NCI-H446 treated with DMSO at 0.1 percent for 48 hours (cell line): ENCODE measurements around the gene EP400.

ENCODE experiments used
- DNase-seq: peaks from one replicate; lab custom pipeline; 2025; lab: John Stamatoyannopoulos, UW

EP400 gene

DNA sequence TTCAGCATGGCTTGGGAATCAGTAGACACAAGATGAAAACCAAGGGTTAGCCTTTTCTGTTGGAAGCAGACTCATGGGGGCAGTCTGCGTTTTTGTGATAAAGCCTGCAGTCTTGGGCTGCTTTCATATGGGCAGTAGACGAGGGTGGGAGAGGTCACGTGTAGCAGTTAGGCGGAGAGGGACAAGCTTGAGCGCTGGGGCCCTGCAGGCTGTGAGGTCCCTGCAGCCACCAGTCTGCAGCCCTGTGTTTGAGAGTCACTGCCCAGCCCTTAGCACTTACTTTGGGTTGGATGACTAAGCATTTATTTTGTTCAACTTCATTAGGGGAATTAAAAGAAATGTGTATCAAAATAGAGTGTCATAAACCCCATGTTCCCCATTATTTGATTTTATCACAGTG lies 37.2 kb downstream of the EP400 start:
- no peak for DNase-seq

DNA sequence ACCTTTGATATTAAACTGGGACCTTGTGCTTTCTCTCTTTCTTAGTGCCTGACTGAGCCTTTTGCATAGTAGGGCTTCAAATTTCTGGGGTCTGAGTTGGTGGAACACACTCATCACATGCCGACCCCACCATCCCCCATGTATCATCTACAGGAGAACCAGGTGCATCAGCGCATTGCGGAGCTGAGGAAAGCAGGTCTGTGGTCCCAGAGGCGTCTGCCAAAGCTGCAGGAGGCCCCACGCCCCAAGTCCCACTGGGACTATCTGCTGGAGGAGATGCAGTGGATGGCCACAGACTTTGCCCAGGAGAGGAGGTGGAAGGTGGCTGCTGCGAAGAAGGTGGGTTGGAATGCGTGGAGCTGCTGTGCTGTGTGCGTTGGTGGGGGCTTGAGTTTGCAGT lies 37.8 kb downstream of the EP400 start:
- DNase-seq, result no peak

DNA sequence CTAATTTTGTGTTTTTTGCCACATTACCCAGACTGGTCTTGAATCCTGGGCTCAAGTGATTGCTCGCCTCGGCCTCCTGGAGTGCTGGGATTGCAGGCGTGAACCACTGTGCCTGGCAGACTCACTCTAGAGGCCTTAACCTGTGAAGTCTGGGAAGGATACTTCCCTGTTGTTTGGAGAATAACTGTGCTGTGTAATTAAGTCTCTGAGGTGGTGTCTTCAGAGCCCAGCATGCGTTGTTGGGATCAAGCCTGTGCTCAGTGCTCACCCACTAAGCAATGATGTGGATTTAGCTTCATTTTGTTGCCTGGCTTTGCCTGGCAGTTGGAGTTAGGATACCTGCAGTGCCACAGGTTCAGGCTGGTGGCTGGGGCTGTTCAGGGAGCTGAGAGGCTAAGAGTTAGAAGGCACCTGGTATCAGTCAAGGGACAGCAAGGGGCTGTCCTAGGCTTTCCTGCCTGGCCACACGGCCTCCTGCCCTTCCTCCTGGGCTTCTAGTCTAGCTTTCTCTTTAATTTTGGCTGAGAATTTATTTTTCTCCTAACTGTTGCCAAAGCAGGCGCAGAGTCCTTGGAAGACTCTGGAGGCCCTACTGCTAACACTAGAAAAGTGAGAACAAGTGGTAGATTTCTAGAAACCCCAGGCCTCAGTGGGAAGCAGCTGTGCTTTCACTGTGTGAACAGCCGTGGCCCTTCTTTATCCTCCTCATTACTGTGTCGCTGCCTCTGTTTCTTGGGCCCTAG lies 38.5 kb downstream of the EP400 start:
- no peak for DNase-seq

DNA sequence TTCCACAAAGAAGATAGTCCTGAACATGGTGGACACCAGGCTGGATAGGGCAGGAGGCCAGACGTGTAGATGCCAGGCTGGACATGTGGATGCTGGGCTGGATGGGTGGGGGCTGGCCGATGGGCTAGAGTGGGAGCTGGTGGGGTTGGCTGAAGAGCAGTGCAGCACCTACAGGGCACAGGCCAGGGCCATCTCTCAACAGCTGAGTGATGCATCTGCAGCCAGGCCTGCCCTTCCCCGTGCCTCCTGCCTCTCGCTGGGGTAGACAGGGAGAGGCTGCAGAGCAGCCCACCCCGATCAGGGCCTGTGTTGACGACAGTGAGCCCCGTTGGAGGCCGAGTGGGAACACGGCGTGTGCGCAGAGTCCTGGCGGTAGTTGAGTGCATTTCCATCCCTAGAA lies 39.3 kb downstream of the EP400 start:
- no peak for DNase-seq

DNA sequence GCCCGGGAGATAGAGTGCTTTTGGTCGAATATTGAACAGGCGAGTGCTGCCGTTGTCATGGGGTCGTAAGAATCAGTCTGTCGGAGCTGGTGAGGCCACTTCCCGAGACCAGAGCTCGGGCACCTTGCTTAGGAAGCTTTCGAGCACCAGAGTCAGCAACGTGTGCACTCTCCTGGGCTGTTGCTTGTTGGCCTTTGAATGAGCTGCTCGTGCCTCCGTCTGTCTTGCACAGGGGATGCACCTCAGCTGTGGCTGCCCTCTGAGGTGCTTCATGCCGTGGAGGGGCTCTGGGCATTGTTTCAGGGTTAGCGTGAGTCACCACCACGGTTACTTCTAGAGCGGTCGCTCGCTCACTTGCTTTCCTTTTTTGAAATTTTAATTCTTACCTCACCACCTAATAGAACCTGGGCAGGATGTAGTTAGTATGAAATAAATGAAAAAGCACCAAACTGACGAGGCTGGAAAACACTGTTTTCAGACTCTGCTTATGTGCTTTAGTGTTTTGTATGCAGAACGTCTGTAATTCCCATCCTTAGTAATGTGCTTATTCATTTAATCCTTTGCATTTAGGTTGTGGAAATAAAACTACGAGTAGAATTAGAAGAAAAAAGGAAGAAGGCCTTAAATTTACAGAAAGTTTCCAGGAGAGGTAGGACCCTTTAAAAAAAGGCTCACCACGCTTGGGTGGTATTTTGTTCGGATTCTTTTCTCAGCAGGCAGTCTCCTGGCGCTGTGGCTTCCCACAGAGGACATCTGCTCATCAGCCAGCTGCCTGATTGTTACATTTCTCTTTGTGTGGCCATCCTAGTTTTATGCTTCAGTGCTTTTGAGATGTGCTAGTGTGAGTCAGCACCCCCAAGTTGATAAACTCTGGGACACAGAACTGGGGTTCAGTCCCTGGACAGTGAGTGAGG lies 40.6 kb downstream of the EP400 start:
- no peak for DNase-seq

DNA sequence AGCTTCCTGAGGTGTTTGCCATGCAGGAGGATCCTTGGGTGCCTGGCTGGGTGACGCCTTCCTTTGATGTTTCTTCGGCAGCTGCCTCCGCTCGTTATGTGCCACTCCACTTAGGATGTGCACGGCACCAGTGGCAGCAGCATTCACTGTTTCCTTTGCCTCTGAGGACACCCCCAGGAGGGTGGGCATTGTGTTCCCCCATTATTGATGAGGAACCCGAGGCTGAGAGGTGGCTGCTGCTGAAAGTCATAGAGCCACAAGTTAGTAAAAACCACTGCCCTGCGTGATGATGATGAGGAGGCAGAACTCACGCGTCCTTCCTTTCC lies 41.2 kb downstream of the EP400 start:
- no peak for DNase-seq

DNA sequence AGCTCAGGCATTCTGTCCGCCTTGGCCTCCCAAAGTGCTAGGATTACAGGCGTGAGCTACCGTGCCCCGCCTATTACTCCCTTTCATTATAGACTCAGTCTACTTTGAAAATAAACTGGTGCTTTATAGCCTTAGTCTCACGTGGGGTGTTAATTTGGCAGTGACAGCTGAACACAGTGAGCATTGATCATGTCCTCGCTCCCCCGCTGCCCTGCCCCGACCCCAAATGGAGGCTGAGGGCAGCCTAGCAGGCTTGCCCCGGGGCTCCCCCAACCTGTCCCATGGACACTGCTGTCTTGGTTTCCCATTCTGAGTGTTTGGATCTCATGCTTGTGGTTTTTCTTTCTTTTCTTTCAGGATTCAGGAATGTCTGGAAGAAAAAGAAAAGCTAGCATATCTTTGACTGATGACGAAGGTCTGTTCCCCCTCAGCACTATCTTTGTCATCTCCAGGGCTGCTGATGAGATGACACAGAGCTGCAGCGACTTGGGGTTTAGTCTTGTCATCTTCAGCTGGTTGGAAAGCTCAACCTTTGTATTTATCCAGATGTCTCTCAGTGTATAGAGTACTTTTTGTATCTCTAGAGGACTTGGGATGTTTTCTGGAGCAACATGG lies 42.2 kb downstream of the EP400 start:
- DNase-seq, result no peak

DNA sequence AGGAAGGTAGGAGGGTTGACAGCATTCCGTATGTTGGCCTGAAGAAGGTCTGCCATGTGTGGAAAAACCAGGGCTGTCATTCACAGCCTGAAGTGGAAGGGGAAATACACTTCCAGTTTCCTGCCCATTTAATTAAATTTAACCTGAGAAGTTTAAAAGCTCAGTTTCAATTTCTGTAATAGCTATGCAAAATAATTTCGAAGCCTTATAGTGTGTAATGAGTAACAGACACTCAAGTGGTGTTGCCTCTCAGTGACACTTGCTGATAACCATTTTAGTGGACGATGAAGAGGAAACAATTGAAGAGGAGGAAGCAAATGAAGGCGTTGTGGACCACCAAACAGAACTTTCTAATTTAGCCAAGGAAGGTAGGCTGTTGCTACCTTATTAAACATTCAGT lies 44.8 kb downstream of the EP400 start:
- DNase-seq, result no peak

DNA sequence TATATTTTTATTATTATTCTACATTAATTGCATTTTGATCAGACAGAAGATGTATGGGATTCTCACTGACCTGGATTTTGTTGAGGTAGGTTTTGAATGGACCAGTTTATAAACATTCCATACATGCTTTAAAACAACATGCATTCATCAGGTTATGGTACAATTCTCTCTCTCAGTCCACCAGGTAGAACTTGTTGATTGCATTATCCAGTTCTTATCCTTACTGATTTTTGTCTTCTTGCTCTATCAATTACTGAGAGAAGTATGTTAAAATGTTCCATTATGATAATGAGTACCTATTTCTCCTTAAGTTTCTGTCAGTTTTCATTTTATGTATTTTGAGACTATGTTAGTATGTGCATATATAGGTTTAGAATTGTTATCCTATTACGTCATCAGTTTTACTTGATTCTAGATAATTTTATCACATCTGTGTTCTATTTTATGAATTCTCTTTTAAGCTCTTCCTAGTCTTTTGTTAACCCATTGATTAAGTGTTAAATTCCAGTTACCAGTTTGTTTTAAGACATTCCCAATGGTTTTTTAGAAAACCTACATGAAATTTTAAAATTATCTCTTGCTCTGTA lies 50.6 kb downstream of the EP400 start:
- DNase-seq, result no peak

DNA sequence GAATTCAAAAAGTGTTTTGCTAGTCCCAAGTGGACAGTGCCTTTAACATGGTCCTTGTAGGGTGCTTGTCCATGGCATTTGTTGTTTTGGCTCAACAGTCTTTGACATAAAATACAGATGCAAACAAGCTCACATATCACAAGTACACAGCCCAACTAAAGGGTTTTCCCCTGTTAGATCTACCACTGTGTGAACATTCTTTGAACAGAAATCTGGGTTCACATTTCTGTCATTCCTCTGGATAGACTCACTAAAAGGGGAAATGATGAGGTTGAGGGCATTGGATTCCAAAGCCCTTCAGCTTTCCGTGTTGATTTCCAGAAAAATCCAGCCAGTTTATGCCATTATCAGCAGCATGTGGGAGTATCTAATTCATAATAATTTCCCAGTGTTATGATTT lies 54.1 kb downstream of the EP400 start:
- DNase-seq, result no peak

DNA sequence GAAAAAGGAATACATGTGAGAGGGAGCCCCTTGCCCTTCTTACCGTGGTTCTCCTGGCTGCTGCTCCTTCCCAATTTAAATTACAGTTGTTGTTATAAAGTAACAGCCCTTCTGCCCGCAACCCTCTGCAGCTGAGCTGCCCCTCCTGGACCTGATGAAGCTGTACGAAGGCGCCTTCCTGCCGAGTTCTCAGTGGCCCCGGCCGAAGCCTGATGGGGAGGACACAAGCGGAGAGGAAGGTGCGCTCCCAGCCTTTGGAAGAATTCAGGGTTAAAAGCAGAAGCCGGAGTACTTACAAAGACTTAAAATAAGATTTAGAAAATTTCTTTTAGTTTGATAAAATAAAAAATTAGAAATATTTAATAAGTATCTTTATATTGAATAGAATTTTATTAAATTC lies 55.2 kb downstream of the EP400 start:
- DNase-seq, result no peak

DNA sequence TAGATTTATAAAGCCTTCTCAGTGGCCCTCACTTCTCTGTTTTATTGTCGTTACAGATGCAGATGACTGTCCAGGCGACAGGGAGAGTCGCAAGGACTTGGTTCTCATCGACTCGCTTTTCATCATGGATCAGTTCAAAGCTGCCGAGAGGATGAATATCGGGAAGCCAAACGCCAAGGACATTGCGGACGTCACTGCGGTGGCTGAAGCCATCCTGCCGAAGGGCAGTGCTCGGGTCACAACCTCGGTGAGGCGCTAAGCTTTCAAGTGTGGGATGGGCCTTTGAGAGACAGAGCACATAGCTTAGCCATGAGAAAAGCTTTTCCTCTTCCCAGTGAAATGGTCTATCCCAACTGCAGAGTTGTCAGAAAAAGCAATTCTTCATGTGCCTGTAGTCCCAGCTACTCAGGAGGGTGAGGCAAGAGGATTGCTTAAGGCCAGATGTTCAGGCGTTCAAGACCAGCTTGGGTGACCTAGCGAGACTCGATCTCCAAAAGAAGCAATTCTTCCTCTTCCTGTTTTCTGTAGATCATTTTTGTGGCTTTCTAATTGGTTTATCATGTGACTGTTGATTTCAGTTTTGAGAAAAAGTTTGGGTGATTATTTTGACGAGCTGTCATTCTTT lies 56.4 kb downstream of the EP400 start:
- DNase-seq, result no peak

DNA sequence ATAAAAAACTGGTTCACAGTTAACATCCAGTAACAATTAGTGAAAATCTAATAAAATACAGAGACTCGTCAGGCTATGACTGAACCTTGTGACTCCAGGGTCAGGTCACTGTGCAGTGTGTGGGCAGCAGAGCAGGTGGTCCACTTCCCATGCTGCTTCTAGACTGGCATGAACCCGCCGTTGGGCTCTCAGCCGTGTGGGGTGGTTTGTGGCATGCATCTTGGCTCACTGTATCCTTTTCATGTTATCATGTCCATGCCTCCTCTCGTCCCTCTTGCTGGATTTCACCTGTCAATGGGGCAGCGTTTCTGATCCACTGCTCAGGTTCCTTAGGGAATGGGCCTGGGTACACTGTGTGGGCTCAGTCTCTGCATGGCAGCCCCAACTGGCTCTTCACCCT lies 57.3 kb downstream of the EP400 start:
- no peak for DNase-seq

DNA sequence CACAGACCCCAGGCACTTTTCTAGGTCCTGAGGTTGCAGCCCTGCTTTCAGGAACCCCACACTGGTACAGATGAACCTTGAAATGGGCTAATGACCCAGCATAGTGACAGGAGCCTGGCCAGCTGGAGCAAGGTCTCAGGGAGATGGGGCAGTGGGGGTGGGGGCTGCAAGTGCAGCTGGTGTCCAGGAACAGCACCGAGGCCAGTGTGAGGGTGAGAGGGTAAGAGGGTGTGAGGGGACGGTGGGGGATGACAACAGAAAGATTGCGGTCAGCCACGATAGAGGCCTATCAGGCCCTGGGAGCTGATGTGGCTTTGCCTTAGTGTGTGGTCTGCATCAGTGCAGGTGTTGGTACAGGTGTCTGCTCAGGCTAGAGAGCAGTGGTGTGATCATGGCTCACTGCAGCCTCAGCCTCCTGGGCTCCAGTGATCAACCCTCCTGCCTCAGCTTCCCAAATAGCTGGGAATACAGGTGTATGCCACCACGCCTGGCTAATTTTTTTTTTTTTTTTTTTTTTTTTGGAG lies 59.7 kb downstream of the EP400 start:
- no peak for DNase-seq

DNA sequence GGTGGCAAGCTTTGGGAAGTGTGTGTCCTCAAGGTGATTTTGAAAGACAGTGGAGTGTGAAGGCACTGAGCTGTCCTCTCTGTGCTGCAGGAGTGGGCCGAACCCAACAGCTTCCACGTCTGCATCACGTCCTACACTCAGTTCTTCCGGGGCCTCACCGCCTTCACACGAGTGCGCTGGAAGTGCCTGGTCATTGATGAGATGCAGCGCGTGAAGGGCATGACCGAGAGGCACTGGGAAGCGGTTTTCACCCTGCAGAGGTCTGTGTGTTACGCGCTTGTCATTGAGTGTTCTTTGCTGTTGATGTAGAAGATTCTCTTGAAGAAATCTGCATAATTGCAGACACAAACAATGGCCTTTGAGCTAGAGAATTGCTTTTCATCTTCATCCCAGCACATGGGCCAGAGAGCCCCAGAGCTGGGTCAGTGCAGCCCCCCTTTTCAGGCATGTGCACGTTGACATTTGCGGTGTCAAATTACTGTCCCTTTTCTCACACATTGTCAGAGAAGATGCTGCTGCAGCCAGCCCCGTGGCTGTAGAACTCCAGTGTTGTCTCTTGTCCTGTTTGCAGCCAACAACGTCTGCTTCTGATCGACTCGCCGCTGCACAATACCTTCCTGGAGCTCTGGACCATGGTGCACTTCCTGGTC lies 63.3 kb downstream of the EP400 start:
- DNase-seq, result no peak

DNA sequence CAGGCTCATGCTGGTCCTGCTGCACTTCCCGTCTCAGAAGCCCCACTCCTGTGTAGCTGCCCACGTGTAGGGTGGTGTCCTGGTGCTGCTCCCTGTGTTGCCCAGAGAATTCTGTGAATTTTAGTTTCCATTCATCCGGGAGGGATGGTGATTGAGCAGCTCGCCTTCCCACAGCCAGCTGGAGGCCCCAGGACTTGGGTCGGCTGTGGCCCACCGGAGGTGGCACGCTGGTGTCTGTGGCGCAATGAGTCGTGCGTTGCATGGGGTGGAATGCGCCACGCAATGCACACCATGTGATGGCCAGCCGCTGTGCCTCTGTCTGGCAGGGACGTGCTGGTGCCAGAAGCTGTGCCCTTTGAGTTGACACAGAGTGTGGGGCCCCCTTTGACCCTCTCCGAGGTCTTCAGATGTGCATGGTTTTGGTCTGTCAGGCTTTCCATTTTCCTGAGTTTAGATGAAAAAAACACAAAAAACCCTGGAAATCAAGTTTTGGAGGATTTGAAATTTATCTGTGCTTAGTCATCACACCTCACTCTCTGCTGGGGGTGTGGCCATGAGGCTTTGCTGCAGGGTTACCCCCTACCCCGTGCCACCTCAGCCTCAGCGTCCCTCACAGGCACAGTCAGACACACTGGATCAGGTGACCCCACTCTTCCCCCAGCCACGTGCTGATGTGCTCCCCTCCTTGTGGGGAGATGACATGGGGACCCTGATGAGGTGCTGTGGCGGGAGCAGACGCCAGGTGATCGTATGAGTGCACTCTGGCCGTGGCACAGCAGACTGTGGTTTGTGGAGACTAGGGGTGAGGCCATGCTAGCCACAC lies 64.6 kb downstream of the EP400 start:
- no peak for DNase-seq

DNA sequence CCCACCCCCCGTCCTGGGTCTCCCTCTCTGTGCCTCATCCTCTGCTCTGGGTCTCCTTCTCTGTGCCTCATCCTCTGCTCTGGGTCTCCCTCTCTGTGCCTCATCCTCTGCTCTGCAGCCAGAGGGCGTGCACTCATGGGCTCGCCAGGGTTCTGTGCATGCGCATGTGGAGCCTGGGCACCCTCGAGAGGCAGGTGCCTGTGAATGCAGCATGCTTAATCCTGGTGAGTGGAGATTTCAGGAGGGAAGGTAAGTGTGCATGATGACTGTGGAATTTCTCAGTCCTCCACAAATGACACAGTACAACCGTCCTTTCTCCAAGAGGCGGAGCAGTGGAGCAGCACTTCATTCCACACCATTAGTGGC lies 65.2 kb downstream of the EP400 start:
- DNase-seq, result no peak

DNA sequence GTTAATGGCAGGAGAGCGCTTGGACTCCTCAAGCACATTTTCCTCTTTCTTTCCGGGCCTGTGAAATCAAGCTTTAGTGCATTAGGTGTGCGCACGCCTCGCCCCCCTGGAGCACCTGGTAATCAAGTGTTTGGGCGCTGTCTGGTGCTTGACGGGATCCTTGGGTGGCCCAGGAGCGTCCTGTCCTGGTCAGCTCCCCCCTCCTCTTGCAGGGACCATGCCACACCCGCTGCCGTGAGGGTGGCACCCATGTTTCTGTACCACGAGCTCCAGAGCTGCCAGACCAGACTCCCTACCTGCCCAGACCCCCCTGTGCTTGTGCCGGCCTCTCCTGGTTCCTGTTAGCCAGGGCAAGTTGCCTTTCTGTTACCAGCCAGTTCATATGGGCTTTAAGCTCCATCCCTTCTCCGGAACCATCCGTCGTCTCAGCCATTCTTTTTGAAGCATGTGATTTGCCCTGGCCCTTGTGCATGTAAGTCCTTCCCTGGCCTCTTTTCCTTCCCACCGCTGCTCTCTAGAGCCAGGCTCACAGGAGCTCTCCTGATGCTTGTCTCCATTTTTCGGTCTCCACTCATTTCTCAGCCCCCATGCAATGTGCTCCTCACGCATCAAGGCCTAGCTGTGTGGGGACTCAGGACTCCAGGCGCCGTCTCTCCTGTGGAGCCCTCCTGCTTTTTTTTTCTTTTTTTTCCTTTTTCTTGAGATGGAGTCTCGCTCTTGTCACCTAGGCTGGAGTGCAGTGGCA lies 66.1 kb downstream of the EP400 start:
- DNase-seq, result no peak

DNA sequence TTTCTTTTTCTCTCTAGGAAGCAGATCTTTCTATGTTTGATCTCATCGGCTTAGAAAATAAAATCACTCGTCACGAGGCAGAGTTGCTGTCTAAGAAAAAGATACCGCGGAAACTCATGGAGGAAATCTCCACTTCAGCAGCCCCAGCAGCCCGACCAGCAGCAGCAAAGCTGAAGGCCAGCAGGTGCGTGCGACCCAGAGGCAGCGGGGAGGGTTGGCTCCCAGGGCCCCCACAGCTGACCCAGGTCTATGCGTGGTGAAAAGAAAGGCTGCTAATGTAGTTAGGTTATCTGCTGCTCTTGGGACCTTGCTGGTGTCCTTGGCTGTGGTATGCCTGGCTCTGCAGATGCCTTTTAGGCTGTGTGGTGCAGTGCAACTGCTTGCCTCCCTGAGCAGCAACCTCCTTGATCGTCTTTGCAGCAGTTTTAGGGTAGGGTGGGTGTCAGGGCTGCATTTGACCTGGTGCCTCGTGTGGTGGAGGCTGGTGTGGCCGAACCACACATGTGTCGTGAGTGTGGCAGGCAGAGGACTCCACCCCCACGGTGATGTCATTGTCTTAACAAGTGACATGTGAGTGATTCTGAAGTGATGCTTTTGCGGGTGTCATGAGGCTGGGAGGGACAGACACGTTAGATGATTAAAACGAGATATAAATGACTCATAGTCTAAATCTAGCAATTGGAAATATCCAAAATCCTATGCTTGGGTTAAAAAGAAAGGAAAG lies 68.6 kb downstream of the EP400 start:
- DNase-seq, result no peak
